AG04450 (cell line): ENCODE results near the gene DEFB124. TPM values are rescaled to one million over a fixed set of nuclear protein-coding genes. Genes with fewer than 3 reads are reported as not detected.

ENCODE experiments used
- CTCF ChIA-PET: fragments of 300-600, 350-600 bp; formaldehyde crosslinking; extraction: SDS; loops from one replicate; lab custom pipeline; 2022; ENCODE audit warnings: antibody characterized with exemption, inconsistent platforms; lab: Charles Lee
- POLR2A ChIA-PET: fragments of 350-600 bp; formaldehyde crosslinking; extraction: SDS; loops from one replicate; lab custom pipeline; 2021; ENCODE audit warnings: antibody characterized with exemption, inconsistent platforms; lab: Yijun Ruan, JAX
- DNase-seq: peaks from one replicate; pipeline ENCODE4 v3.0.0-alpha.2; 2011; ENCODE audit warnings: low read depth, low spot score
- H3K27ac ChIP-seq: one replicate; pipeline ENCODE4 v1.5.1; 2012; ENCODE audit warnings: low read depth, low read length, control low read depth
- H3K27me3 ChIP-seq: one replicate; pipeline ENCODE4 v1.6.0; 2012; ENCODE audit warnings: low read length; ENCODE audit not compliant: control insufficient read depth, insufficient read depth
- H3K4me3 ChIP-seq: 2 replicates; pipeline ENCODE4 v1.5.1; 2011; ENCODE audit warnings: mild to moderate bottlenecking, low read depth, low read length, control low read depth
- H3K9me3 ChIP-seq: 2 replicates; pipeline ENCODE4 v1.5.1; 2012; ENCODE audit warnings: low read length; ENCODE audit not compliant: control insufficient read depth, insufficient read depth
- CTCF ChIP-seq: IDR thresholded peaks from 2 replicates; pipeline ENCODE4 v1.5.1; 2011; ENCODE audit warnings: low read depth, low read length, control low read depth, inconsistent platforms
- polyA plus RNA-seq: library from polyadenylated mRNA; depleted of rRNA; stranded (reverse); fragments of >200 nt; gene quantifications from 2 replicates; pipeline ENCODE4 v1.2.3, GENCODE V29; 2011; rRNA removed

The DEFB124 gene
- polyA plus RNA-seq, 1 experiment: not detected

GRCh38 chr20:31425797-31426196 lies 49.1 kb downstream of the DEFB124 start:
- CTCF ChIA-PET: no interaction called here
- H3K9me3 ChIP-seq: no peaks in the 10 kb centered on the region
- no peak for DNase-seq
- no peak overlapping the region for H3K4me3 ChIP-seq
- POLR2A ChIA-PET: no interaction called here
- H3K27ac ChIP-seq: no peak overlapping the region
- TF ChIP-seq CTCF: no peak
- H3K27me3 ChIP-seq: no peaks in the 10 kb centered on the region

GRCh38 chr20:31418307-31418706 lies 56.6 kb downstream of the DEFB124 start:
- H3K27ac ChIP-seq: no peak overlapping the region
- H3K4me3 ChIP-seq: no peak overlapping the region
- H3K27me3 ChIP-seq: no peaks in the 10 kb centered on the region
- no peaks in the 10 kb centered on the region for H3K9me3 ChIP-seq
- DNase-seq: no peak
- ChIA-PET POLR2A (no interaction called here), CTCF (no interaction called here)
- no peak for TF ChIP-seq CTCF

DNA sequence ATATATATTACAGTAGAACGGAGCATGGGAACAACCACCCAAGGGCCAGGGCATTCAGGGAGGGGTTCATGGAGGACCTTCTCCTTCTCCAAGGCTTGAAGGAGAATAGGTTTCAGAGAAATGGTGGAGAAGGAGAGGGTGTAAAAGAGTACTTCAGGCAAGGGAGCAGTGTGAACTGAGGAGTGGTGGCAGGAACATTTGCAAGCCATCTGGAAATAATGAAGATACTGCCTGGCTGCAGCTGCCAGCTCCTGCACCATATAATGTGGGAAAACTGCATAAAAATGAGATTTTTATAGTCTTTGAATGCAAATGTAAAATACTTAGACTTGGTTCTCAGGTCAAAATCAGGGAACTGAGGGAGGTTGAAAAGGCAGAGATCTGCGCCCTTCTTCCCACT lies 59.3 kb downstream of the DEFB124 start:
- Histone ChIP-seq H3K27ac (no peak overlapping the region), H3K4me3 (no peak overlapping the region), H3K27me3 (no peaks in the 10 kb centered on the region), H3K9me3 (no peaks in the 10 kb centered on the region)
- TF ChIP-seq CTCF: no peak
- DNase-seq: no peak
- POLR2A ChIA-PET: no interaction called here
- CTCF ChIA-PET: no interaction called here

Other genes starting within 250 kb of the DEFB124 start
- not detected in 2 replicates for gene DEFB115, start 217.5 kb downstream of the DEFB124 start, polyA plus RNA-seq
- gene DEFB116, start 166.5 kb downstream of the DEFB124 start, polyA plus RNA-seq: not detected in 2 replicates
- gene DEFB118, start 106.5 kb downstream of the DEFB124 start, polyA plus RNA-seq: not detected in 2 replicates
- gene DEFB119, start 84.5 kb downstream of the DEFB124 start, polyA plus RNA-seq: not detected in 2 replicates
- gene DEFB121, start 68.9 kb downstream of the DEFB124 start, polyA plus RNA-seq: not detected in 2 replicates
- not detected in 2 replicates for gene DEFB123, start 34.5 kb downstream of the DEFB124 start, polyA plus RNA-seq
- gene REM1, start 161 bp upstream of the DEFB124 start, polyA plus RNA-seq: not detected in 2 replicates
- gene HM13, start 39.3 kb upstream of the DEFB124 start, polyA plus RNA-seq: 167 and 203 TPM in 2 replicates
- 7.8 and 11.1 TPM in 2 replicates for gene ID1, start 130.2 kb upstream of the DEFB124 start, polyA plus RNA-seq
- not detected in 2 replicates for gene COX4I2, start 162.8 kb upstream of the DEFB124 start, polyA plus RNA-seq
- 57.5 and 58.6 TPM in 2 replicates for gene BCL2L1, start 247.7 kb upstream of the DEFB124 start, polyA plus RNA-seq